Neural crest cell (in vitro differentiated cells): ENCODE data around the gene KCNG4. TPM values are rescaled to one million over a fixed set of nuclear protein-coding genes. Genes with fewer than 3 reads are reported as not detected.

Experiments
- DNase-seq: peaks from one replicate; pipeline ENCODE4 v3.0.0; 2021; ENCODE audit warnings: low read depth, mixed read lengths, low spot score
- H3K27ac Mint-ChIP-seq: one replicate; pipeline ENCODE4 v1.8.0; 2021; ENCODE audit warnings: mild to moderate bottlenecking, mixed read lengths; ENCODE audit not compliant: unreplicated experiment
- H3K27me3 Mint-ChIP-seq: 2 replicates; pipeline ENCODE4 v1.8.0; 2021; ENCODE audit warnings: low read depth, mild to moderate bottlenecking, mixed read lengths
- H3K36me3 Mint-ChIP-seq: 2 replicates; pipeline ENCODE4 v1.8.0; 2021; ENCODE audit warnings: low read depth, mild to moderate bottlenecking, mixed read lengths
- H3K4me1 Mint-ChIP-seq: 2 replicates; pipeline ENCODE4 v1.8.0; 2021; ENCODE audit warnings: mixed read lengths
- H3K4me3 Mint-ChIP-seq: one replicate; pipeline ENCODE4 v1.8.0; 2021; ENCODE audit warnings: mild to moderate bottlenecking, mixed read lengths
- H3K9me3 Mint-ChIP-seq: 2 replicates; pipeline ENCODE4 v1.8.0; 2021; ENCODE audit warnings: mixed read lengths
- CTCF ChIP-seq: fragments of 200-600 bp; sonication (generic); conservative IDR thresholded peaks from 2 replicates; pipeline ENCODE4 v1.5.0; 2021; ENCODE audit warnings: antibody characterized with exemption, mild to moderate bottlenecking
- total RNA-seq: library from RNA; stranded (reverse); gene quantifications from 2 replicates; pipeline ENCODE4 v1.2.1, GENCODE V29; 2021

The KCNG4 gene
- total RNA-seq, 1 donor from 2014 or later: not detected

GRCh38 chr16:84237994-84238750 lies 1.6 kb downstream of the KCNG4 start:
- Mint-ChIP-seq H3K27me3 (peaks cover 12% of the 10 kb centered on the region), H3K36me3 (no peaks in the 10 kb centered on the region), H3K4me3 (no peak overlapping the region), H3K4me1 (peaks cover 19% of the 10 kb centered on the region), H3K27ac (no peak overlapping the region), H3K9me3 (no peaks in the 10 kb centered on the region)
- no peak for DNase-seq
- no peak for TF ChIP-seq CTCF

GRCh38 chr16:84236671-84237070 lies 3.1 kb downstream of the KCNG4 start:
- Mint-ChIP-seq H3K27me3 (peaks cover 12% of the 10 kb centered on the region), H3K4me1 (peaks cover 19% of the 10 kb centered on the region), H3K27ac (no peak overlapping the region), H3K9me3 (no peaks in the 10 kb centered on the region), H3K4me3 (no peak overlapping the region), H3K36me3 (no peaks in the 10 kb centered on the region)
- TF ChIP-seq CTCF: no peak
- no peak for DNase-seq

- Mint-ChIP-seq H3K36me3 (no peaks in the 10 kb centered on the region), H3K4me1 (peaks cover 19% of the 10 kb centered on the region), H3K4me3 (no peak overlapping the region), H3K27ac (peak overlapping the region; percentile 89), H3K9me3 (no peaks in the 10 kb centered on the region), H3K27me3 (peaks cover 4% of the 10 kb centered on the region)
- DNase-seq: no peak
- no peak for TF ChIP-seq CTCF
These were observed 5.2 kb downstream of the KCNG4 start for GRCh38 chr16:84234321-84235241.

- Mint-ChIP-seq H3K4me3 (no peak overlapping the region), H3K27ac (no peak overlapping the region), H3K9me3 (no peaks in the 10 kb centered on the region), H3K36me3 (no peaks in the 10 kb centered on the region), H3K4me1 (peaks cover 22% of the 10 kb centered on the region), H3K27me3 (no peaks in the 10 kb centered on the region)
- TF ChIP-seq CTCF: no peak
- no peak for DNase-seq
These were observed 6.1 kb downstream of the KCNG4 start for GRCh38 chr16:84233748-84234147.

GRCh38 chr16:84232969-84233368 lies 6.8 kb downstream of the KCNG4 start:
- no peak overlapping the region for H3K27ac Mint-ChIP-seq
- no peaks in the 10 kb centered on the region for H3K27me3 Mint-ChIP-seq
- no peak overlapping the region for H3K4me3 Mint-ChIP-seq
- H3K4me1 Mint-ChIP-seq: peaks cover 24% of the 10 kb centered on the region
- DNase-seq: no peak
- H3K36me3 Mint-ChIP-seq: no peaks in the 10 kb centered on the region
- H3K9me3 Mint-ChIP-seq: no peaks in the 10 kb centered on the region
- no peak for TF ChIP-seq CTCF
